ENCODE results near the gene CDH11. TPM values are rescaled to one million over a fixed set of nuclear protein-coding genes. Genes with fewer than 3 reads are reported as not detected.

CDH11 gene
- total RNA-seq, 1 experiment from 2014 or later = 57.7 TPM

DNA sequence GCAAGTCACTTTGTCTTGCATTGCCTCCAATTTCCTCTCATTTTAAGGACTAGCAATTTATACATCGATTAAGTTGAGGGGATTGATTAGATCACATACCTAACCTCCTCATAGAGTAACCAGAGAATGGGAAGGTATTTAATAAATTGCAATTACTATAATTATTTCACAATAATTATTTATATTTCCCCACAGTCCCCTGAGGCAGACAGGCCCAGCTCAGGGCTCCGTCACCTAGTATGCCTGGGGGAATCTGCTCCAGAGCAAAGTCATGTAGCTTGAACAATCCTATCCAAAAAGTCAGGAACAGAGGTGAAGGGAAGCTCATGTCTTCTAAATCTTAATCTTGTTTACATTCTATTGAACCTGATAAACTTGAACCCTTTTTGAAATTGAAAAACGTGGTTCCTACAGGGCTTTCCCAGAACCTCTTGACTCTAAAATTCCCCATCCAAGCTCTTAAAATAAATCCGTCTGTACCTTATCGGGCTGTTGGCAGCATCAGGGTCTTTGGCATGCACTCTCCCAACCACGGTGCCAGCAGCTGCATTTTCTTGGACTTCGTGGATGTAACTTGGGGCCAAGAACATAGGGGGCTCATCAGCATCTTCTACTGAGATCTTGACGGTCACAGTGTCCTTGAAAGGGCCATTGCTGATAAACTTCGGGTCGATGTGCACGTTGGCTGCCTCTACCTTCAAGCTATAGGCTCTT is 140.1 kb downstream of the CDH11 start:
- DNase-seq (ENCODE audit: low read depth) = no peak

DNA sequence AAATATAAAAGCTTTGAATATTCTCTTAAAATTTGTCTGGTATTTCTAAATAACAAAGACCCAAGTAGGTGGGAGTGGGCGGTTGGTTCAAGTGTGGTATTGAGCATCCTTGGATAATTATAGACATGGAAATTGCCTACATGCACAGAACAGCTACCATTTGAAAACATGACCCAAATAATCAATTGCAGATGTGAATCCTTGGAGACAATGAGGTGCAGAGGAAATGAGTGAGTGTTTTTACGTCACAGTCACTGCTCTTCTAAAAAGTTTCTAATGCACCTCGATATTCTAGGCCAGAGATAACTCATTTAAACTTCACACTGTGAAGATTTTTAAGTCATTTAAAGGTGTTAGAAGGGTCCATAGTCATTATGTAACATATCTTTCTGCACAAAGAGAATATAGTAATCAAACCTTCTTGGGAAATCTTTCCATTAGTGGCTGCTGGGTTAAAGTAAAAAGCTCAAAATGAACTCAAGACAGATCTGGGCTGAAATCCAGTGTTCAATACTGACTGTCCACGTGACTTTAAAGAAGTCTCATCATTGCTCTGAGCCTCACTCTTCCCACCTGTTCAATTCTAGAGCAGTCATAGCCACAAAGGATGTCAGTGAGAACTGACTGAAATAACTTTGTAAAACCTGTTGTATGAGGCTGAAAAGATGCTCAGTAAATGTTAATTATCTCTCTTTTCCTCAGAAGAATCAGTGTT is 144.5 kb downstream of the CDH11 start:
- no peak for DNase-seq (ENCODE audit: low read depth)

DNA sequence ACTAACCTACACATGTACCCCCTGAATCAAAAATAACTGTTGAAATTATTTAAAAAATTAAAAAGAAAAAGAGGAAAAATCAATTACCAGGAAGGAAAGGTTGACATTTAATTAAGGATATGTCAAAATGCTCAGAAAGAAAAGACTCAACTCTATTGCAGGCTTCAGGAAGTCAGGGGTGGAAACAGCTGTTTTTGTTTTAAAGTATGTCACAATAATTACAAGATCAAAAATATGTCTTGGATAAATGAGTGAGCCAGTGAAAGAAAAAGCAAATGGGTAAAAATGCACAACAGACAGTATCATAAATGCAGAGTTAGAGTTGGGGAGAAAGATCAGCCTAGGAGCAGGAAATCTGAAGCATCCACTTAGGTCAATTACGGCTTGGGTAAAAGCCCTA is 146.0 kb downstream of the CDH11 start:
- DNase-seq (ENCODE audit: low read depth) = no peak

DNA sequence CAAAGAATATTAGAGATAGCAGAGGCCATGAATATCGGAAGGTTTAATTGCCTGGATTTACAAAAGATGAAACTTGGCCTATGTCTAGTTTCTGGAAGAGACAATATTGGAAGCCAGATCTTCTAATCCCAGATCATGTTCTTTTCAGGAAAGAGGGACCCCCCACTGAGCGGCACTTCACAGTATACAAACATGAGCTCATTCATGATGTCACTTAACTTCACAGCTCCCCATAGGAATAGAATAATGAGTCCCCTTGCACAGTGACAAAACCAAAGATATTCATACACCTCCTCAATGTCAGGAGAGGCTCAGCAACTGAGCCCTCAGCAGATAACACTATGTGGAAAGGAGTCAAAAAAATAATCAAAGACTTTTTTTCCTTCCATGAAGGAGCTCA is 147.5 kb downstream of the CDH11 start:
- no peak for DNase-seq (ENCODE audit: low read depth)

DNA sequence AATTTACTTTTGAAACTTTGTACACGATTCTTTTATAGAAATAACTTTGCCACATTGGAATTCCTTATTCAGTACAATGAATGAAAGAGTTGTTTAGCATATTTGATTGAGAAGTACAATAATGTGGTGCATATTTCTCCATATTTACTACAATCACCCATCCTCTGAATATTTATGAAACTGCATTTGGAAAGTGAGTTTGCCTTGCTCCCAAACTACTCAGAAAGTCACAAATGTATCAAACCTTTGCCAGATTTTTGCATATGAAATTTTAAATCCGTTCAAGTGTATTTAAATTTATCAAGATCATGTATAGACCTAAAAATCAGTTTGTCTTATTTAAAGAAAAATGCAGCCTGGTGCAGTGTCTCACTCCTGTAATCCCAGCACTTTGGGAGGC is 148.7 kb downstream of the CDH11 start:
- DNase-seq (ENCODE audit: low read depth) = no peak

DNA sequence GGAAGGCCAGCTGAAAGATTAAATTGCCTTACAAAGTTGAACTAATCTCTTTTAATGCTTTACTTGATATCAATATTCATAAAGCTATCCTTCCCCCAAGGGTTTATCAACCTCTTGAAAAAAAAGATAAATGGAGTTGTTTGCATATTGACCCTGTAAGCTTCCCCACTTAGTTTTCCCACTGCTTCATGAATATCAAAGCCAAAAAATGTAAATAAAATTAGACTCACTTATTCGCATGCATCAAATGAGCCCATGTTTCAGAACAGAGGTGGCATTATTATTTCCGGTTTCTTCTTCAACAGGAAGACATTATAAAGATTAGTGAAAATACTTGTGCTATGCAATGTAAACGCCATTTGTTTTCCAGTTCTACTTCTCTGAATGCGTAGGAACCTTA is 150.7 kb downstream of the CDH11 start:
- DNase-seq (ENCODE audit: low read depth) = no peak

DNA sequence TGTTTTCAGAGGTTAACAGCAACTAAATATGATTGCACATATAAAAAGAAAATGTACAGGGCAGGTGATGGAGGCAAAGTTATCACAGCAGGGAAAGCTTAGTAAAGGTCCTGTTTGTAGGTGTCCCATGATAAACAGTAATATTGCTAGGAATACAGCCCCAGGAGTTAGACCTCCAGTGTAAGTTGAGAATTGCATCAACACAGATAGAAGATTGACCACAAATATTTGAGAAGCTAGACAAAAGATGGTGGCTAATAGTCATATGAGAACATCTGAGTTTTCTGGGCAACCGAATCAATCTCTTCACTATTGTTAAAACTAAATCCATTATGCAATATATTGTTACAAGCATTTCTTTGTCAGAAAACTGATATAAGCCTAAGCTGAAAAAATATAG is 152.6 kb downstream of the CDH11 start:
- DNase-seq (ENCODE audit: low read depth) = no peak

DNA sequence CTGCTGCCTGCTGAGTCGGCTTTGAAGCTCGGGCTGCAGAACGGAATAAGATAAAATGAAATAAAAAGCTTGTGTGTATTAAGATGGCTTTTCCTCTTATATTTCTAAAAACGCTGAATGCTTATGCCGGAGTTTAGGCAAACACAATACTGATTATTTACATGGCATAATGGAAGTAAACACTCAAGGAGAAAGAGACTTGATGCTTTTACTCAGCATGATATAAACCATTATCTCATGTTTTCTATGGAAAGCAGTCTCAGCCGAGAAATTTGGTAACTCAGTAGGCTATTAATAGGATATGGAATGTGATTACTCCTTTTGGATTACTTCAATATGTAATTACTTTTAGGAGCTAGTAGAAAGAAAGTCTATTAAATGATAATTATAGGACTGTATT is 153.3 kb downstream of the CDH11 start:
- no peak for DNase-seq (ENCODE audit: low read depth)

DNA sequence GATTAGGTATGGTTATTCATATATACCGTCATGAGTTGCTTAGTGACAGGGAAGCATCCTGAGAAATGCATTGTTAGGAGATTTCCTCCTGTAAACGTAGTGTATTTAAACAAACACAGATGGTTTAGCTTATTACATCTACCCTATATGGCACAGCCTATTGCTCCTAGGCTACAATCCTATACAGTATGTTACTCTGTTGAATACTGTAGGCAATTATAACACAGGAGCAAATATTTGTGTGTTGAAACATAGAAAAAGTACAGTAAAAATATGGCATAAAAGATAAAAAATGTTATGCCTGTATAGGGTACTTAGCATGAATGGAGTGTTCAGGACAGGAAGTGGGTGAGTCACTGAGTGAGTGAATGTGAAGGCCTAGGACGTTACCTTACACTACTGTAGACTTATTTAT is 157.7 kb downstream of the CDH11 start:
- DNase-seq (ENCODE audit: low read depth) = peak; percentile 29

DNA sequence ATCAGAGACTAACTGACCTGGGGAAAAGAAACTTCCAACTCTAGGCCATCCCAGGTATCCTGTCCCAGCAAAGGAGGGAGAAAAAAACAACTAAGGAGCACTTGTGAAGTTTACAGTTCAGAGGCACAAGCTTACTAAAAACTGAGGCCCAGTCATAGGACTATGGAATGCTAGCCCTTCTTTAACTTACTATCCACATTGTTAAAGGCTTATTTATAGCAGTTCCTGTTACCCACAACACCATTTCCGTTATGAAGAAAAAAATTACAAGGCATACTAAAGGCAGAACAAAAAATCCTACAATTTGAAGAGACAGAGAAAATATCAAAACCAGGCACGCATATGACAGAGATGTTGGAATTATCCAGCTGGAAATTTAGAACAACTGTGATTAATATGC is 159.1 kb downstream of the CDH11 start:
- DNase-seq (ENCODE audit: low read depth) = no peak

DNA sequence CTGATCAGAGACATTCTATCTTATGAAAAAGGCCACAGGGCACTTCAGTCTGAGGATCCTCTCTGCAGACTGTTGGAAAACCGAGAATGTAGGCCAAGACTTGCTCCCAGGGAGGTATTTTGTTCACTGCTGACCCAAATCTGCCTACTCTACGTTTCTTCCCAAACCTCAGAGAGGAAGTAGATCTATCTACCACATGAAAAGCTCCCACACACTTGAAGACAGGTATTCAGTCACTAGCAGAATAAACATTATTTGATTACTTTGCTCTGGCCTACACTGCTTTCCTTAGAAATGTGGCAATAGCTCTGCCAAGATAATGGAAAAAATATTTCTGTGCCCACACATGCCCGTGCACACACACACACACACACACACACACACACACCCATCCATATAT is 164.6 kb downstream of the CDH11 start:
- DNase-seq (ENCODE audit: low read depth) = no peak

DNA sequence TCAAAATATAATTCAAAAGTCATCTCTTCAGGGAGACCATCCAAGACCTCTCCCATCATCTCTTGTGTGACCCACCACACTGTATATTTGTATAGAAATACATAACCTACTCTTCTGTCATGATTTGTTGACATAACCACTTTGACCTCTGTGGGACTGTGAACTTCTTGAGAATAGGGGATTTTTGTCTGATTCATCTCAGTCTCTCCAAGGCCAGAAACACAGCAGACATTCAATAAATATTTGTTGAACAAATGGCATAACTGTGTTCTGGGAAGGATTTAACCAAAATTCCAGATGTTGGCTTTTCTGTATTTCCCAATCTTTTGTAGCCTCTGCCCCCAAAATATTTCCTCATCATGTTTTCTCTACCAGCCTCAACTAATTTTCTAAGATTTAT is 169.7 kb downstream of the CDH11 start:
- DNase-seq (ENCODE audit: low read depth) = peak; percentile 60

DNA sequence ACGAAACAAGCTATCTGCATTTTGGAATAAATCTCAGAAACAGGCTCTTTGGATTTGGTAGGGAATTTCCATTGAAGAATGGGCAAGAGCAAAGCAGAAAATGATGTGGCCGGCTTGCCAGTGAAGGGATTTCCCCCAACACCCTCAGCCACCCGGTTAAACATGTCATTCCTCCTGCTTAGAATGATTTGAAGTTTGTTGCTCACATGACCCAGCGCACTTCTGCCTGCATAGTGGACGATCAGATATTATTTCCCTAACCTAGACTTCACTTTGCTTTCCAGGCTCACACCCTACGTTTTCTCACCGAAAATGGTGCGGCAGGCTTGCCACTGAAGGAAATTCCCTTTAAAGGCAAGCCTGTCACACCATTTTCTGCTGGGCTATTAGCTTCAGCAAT is 170.7 kb downstream of the CDH11 start:
- DNase-seq (ENCODE audit: low read depth) = no peak

DNA sequence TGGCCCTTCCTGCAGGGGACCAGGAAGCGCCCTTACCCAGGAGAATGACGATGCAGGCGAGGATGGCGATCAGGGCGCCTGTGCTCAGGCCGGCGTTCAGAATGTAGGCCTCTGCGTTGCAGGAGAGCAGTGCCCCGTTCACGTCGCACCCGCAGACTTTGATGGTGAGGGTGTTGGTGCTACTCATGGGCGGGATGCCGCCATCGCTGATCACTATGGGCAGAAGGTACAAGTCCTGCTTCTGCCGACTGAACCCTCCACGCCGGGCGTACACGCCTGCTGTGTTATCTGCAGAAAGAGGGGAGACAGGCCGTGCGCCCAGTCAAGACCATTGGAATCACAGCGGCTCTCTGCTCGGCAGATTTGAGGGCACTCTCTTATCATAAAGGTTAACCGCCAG is 171.1 kb downstream of the CDH11 start:
- no peak for DNase-seq (ENCODE audit: low read depth)

DNA sequence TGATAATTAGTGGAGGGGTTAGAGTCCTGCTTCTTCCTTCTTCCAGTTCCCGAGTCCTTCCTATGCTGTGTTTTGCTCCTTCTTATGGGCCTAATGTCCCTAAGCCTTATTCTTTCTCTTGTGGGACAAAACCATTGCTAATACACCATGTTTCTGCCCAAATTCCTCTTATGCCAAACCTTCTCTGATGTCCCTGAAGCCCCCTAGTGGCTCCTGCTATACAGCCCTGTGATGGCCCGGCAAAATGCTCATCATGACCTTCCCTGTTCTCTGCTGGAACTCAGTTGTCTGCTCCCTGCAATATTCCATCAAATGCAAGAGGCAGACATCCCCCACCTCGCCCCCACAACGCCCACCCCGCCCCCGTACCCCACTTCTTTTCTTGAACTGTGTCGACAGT is 171.6 kb downstream of the CDH11 start:
- DNase-seq (ENCODE audit: low read depth) = no peak

DNA sequence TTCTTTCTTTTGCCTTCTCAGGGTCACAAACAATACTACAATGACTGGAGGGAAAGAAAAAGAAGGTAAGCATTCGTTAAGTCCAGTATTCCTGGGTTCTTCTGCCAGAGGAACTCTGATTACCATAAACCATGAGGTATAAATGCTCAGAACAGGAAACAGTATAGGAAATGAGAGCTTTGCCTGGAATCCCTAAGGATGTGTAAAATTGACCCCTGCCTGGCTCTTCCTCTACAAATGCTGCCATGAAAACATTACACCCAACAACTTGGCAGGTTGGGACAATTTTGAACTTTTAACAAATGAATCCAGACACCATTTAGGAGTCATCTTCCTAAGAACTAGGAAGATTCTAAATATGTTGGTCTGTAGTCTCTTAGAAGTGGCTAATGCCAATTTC is 173.8 kb downstream of the CDH11 start:
- no peak for DNase-seq (ENCODE audit: low read depth)

DNA sequence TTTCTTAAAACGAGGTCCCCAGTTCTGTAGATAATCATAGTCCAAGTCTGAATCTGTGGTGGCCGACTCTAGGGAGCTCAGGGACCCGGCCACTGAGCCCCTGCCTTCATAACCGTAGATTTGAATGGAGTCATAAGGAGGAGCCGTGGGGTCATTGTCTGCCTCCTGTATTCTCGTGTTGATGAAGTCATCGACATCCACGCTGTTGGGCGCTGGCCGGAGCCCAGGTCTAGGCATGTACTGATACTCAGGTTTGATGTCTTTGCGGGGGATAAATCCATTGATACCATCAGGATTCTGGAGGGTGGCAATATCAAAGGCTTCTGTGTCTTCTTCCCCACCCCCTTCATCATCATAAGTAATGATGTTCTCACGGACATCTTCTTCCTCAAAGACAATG is 174.2 kb downstream of the CDH11 start:
- no peak for DNase-seq (ENCODE audit: low read depth)

DNA sequence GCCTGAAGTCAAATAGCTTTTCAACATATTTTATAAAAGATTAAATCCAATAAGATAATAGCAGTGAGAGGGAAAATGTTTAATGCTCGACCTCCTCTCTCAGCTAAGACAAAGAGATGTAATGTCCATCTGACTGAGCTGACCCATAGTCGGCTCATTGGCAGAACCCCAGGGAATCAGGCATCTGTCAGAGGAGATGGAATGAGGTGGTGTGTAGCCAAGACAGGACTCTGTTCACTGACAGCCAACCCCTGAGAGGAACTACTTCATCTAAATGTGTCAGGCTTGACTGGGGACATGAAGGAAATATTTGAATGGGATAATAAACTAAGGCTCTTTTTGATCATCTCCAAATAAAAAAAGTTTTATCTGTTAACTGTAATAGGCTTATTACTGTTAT is 188.0 kb downstream of the CDH11 start:
- DNase-seq (ENCODE audit: low read depth) = peak; percentile 35

DNA sequence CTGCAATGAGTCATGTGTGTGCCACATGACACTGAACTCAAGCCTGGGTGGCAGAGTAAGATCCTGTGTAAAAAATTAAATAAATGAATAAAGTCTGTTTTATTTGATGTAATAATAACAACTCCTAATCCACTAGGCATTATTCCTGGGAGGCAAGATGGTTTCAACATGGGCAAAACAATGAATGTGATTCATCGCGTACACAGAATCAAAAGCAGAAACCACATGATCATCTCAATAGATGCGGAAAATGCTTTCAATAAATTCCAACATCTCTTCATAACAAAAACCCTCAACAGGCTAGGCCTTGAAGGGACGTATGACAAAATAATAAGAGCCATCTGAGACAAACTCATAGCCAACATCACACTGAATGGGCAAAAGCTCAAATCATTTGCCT is 195.4 kb downstream of the CDH11 start:
- no peak for DNase-seq (ENCODE audit: low read depth)

DNA sequence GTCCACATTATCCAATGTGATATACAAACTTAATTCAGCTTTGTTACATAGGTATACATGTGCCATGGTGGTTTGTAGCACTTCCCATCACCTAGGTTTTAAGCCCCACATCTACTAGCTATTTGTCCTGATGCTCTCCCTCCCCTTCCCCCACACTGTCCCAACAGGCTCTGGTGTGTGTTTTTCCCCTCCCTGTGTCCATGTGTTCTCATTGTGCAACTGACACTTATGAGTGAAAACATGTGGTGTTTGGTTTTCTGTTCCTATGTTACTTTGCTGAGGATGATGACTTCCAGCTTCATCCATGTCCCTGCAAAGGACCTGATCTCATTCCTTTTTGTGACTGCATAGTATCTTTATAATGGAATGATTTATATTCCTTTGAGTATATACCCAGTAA is 196.7 kb downstream of the CDH11 start:
- no peak for DNase-seq (ENCODE audit: low read depth)

DNA sequence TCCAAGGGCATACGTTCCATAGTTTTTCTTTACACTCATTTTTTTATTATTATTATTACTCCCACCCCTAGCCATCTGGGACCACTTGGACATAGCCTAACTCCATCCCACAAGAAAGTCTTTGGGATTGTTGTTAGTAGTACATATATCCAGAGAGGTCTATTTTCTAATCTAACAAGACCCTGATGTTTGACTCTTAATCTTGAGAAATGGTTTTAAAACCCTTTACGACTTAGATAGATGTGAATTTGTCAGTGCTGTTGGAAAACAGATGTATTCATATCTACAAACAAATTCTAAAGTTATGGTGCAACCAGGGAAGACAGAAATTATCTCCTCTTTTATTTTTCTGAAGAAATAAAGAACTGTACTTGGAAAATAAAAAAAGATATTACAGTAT is 197.8 kb downstream of the CDH11 start:
- no peak for DNase-seq (ENCODE audit: low read depth)

DNA sequence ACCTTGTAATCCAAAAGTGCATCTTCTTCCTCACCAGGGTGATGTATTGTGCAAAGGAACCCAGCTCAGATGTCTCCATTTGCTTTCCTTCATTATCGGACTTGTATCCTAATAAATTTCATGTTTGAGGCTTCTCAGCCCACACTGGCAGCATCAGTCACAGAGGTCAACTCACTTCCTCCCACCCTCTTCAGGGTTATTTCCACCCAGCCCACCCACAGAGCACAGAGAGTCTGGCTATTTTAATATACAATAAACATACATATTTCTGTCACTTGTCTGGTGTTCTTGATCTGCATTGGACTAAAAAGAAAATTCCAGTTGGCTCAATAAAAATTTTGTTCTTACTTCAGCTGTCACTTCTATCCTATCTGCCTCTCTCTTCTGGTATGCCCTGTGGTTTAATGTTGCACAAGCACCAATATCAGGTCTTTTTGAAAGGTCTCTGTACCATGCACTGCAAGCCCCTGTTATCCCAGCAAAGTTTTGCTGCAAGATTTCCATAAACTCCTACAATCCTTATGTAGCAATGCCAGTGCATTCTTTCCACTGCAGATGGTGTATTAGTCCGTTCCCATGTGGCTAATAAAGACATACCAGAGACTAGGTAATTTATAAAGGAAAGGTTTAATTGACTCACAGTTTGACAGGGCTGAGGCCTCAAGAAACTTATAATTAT is 201.8 kb downstream of the CDH11 start:
- DNase-seq (ENCODE audit: low read depth) = peak; percentile 19

DNA sequence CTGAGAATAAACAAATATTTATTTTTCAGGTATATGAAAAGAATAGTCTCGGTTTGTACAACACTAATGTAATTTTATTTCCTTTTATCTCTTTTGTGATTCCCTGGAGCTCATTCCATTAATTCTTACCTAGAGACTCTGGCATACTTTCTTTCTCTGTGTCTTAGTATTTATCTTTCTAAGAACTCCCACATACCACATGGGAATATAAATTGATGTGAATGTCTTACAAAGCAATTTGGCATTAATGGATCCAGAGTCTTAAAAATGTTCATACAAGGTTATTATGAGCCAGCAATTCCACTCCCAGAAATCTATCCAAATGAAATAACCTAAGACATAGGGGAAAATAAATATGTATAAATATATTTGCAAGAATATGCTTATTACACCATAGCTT is 202.7 kb downstream of the CDH11 start:
- no peak for DNase-seq (ENCODE audit: low read depth)

All from LHCN-M2 (cell line).